T-helper 2 cell treated with Interferon-gamma antibody and Interleukin-4, amounts not matched to agents 100 ng/mL and 5 ng/mL, for 36 hours (primary cell): ENCODE data around the gene RING1. TPM values are rescaled to one million over a fixed set of nuclear protein-coding genes. Genes with fewer than 3 reads are reported as not detected.

Experiments
- intact Hi-C: fragments of 100-400 bp; cut with micrococcal nuclease; formaldehyde crosslinking; loops from one replicate; pipeline ENCODE4 v1.15.1; 2023
- total RNA-seq: library from RNA; stranded (reverse); gene quantifications from 2 replicates; pipeline ENCODE4 v1.2.3, GENCODE V29; 2022

RING1 gene
- total RNA-seq, 1 donor from 2014 or later: 41.6 TPM

DNA sequence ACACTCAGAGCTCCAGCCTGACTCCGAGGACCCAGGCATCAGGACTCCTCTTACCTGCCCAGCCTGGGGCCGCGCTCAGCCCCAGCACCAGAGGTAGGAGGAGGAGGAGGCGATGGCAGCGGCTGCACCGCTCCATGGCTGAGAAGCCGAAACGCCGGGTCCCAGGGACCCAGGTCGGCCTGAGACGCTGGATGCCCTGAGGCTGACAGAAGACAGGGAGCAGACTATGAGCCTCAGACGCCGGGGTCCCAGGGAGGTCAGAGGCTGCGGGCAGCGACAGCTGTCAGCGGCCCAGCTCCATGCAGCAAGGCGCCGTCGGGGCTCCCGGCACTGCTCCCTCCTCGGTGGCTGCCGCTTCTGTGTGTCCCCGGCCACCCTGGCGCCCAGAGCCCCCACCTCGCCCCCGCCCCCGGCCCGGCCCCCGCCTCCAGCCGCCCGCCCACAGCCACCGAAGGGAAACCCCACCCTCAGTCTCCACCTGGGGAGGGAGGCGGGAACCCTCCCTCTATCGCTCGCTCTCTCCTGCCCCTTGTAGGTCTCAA is 16.1 kb upstream of the RING1 start, which contains the start of gene COL11A2:
TSS of gene COL11A2 (minus strand) at position 363 of the 542 bp plus-strand sequence. CDS start at position 136, 227 bp downstream.
- intact Hi-C loops: no loop called here

DNA sequence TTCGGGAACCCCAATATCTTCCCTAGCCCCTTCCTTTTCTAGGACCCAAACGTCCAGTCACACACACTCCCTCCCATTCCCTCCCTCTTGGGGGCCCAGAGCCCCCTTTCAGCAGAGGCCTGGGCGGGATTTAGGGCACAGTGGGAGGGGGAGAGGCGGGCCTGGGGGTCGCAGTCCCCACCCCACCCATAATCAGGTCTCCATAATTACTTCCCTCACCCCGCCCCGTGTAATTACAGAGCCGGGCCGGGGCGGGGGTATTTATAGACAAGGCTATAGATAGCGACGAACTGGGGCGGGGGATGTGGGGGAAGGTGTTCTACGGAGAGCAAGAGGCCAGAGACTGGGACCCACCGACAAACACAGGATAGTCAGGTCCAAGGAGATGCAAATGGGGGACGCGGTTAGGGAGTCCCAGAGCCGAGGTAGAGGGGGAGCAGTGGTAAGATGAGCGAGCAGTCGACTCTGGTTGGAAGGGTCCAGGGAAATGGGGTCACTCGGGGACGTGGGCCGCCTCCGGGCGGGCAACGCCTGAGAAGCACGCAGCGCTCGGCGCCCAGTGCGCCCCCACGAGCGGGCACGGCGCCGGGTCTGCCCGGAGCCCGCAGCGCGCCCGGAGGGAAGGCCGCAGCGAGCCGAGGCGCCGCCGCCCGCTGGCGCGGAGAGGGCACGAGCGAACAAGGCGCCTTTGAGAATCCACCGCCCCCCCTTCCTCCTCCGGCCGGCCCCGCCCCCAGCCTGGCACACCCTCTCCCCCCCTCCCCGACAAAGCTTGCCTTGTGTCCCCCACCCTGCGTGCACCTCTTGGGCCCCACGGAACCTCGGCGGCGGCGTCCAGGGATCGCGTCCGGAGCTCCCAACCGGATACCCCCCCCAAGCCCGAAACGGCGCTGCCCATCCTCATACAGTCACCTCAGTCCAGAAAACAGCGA is 15.4 kb upstream of the RING1 start:
- intact Hi-C loops: no loop called here

- intact Hi-C loops: no loop called here
Measured at GRCh38 chr6:33193619-33194018, 14.7 kb upstream of the RING1 start.

DNA sequence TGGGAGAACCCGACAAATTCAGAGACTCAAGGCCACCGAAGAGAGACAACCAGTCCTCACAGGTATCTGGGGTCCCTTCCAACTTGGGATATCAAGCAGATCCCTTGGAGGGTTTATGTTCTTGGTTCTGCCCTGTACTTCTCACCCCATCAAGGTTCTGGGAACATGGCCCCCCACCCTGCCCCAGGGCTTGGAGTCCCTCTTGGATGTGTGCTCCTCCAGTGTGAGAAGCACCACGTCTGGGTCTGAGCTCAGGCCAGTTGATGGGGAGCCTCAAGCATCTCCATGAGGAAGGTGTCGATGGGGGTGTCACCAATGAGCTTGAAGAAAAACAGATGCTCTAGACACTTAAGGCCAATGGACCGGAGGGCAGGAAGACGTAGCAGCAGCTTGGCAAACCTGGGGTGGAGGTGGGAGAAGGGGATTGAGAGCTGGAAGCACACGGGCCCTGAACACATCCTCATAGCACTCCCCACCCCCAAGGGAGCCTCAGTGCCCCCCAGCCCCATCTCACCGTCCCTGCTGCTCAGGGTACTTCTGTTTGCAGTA is 13.8 kb upstream of the RING1 start:
- intact Hi-C loops: no loop called here

DNA sequence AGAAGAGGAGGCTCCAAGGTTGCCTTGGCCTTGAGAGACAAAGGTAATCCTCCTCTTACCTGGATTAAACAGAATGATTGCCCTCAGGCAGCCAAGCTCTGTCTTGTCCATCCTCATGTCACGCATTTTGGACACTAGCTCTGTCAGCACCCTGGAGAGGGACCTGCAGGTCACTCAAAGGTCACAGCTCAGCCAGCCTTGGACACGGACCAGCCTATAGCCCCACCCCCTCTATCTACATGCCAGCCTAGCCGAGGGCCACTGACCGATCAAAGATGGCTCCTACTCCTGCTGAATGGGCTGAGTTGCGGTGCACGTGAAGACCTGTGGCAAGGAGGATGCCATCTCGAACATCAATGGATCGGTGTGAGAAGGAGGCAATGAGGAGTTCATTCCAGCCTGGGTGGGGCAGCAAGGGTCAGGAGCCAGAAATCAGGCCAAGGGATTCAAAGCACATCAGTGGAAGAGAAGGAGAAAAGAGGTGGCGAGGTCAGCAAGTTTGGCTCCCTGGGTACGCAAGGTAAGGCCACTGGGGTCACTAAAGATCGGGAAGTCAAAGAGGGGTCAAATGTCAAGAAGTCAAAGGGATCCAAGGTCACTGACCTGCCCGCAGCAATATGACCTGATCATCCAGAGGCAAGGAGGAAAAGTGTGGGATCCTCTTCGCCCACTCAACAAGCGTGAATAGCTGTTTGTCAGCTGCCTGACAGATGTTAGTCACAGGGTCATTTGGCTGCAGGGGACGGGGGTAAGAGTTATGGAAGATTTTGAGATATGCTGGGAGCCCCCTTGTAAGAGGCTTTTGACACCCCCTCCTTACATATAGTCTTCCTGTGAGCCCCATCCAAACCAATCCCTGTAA is 12.8 kb upstream of the RING1 start:
- intact Hi-C loops: loop anchor here (5.0 kb wide), 1 partner anchor 73 kb away; no protein-coding TSS in a partner anchor

DNA sequence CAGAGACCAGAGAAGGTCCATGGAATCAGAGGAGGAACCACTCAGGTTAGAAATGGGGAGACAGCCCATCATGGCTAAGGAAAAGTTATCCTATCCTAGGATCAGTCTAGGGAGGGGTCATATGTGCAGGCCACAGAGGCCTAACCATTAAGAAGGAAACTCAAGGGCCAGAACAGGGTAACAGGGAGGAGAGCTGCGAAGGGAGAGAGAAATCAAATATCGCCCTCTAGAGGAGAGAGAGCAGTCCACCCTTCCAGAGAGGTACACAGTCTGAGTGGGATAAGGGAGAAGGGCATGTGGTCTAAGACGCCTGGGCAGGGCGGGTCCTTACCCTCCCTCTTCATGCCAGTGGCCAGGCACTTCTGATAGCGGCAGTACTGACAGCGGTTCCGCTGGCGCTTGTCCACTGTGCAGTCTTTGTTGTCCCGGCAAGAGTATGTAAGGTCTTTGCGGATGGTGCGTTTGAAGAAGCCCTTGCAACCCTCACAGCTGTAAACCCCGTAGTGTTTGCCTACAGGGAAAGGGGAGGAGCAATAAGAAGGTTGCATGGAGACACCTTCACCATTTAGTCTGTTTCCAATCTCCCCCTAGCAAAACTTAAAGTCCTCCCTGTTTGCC is 10.8 kb upstream of the RING1 start:
- intact Hi-C loops: loop anchor here (1.0 to 5.0 kb wide), 2 partner anchors 36 to 75 kb away; no protein-coding TSS in a partner anchor

GRCh38 chr6:33198159-33198852 is 10.0 kb upstream of the RING1 start:
- intact Hi-C loops: loop anchor here (5.0 kb wide), 1 partner anchor 76 kb away; no protein-coding TSS in a partner anchor

DNA sequence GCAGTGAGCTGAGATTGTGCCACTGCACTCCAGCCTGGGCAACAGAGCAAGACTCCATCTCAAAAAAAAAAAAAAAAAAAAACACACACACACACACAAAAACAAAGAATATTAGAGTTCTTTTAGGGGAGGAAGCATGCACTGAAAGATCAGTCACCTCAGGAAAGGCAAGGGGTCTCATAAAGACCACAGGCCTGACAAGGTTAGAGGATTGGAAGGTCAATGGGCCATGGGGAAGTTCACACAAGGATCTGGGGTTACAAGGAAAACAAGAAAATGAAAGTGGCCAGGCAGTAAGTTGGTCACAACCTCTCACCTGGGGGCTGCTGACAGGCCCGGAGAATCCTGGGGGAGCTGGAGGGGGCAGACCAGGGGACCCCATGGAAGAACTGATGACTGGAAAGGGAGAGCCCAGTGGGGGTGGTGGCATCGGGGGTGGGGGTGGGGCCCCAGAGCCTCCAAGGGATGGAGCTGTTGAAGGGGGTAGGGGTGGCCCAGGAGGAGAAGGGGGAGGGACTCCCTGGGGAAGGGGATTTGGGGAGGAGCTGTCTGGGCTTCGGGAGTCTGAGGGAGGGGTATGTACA is 9.4 kb upstream of the RING1 start:
- intact Hi-C loops: loop anchor here (5.0 kb wide), 1 partner anchor 77 kb away; no protein-coding TSS in a partner anchor

GRCh38 chr6:33199687-33200218 is 8.5 kb upstream of the RING1 start:
- intact Hi-C loops: loop anchor here (1.0 to 5.0 kb wide), 8 partner anchors 9 to 347 kb away; partner anchors contain the start of genes BRD2, RING1, TAP1 and TAPBP

- intact Hi-C loops: loop anchor here (1.0 to 5.0 kb wide), 7 partner anchors 8 to 348 kb away; partner anchors contain the start of genes BRD2, RING1, TAP1 and TAPBP
Measured at GRCh38 chr6:33200219-33201146, 7.8 kb upstream of the RING1 start, which contains the start of the genes RXRB and SLC39A7. Gene RXRB, minus strand, starts transcription at chr6:33200665. Its CDS starts 189 bp downstream, at chr6:33200476. Gene SLC39A7, plus strand, starts transcription at chr6:33200867. Its CDS starts 379 bp downstream, at chr6:33201246.

DNA sequence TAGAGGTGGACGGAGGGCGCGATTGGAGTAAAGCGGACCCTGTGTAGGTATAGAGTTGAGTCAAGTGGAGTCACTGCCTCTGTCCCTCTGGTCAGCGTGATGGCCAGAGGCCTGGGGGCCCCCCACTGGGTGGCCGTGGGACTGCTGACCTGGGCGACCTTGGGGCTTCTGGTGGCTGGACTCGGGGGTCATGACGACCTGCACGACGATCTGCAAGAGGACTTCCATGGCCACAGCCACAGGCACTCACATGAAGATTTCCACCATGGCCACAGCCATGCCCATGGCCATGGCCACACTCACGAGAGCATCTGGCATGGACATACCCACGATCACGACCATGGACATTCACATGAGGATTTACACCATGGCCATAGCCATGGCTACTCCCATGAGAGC is 7.2 kb upstream of the RING1 start:
- intact Hi-C loops: loop anchor here (2.0 to 5.0 kb wide), 2 partner anchors 111 to 348 kb away; partner anchors contain the start of genes TAP1 and TAPBP

GRCh38 chr6:33201935-33202334 is 6.4 kb upstream of the RING1 start:
- intact Hi-C loops: loop anchor here (2.0 to 5.0 kb wide), 2 partner anchors 110 to 349 kb away; partner anchors contain the start of genes TAP1 and TAPBP

GRCh38 chr6:33202799-33203198 is 5.5 kb upstream of the RING1 start:
- intact Hi-C loops: loop anchor here (5.0 kb wide), 1 partner anchor 110 kb away; the partner anchor contains the start of gene TAPBP

- intact Hi-C loops: loop anchor here (5.0 kb wide), 1 partner anchor 109 kb away; the partner anchor contains the start of gene TAPBP
Measured at GRCh38 chr6:33203443-33204164, 4.7 kb upstream of the RING1 start.

DNA sequence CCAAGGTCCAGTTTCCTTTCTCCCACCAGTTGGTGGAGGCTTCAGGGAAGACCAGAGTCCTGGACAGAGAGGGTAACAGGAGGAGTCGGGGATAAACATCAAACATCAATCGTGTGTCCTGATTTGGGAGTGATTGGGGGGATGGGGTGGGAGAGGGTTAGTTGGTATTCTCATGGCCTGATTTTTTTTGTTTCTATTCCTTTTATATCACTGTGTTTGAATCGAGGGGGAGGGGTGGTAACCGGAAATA is 4.2 kb upstream of the RING1 start:
- intact Hi-C loops: loop anchor here (5.0 kb wide), 1 partner anchor 108 kb away; the partner anchor contains the start of gene TAPBP

DNA sequence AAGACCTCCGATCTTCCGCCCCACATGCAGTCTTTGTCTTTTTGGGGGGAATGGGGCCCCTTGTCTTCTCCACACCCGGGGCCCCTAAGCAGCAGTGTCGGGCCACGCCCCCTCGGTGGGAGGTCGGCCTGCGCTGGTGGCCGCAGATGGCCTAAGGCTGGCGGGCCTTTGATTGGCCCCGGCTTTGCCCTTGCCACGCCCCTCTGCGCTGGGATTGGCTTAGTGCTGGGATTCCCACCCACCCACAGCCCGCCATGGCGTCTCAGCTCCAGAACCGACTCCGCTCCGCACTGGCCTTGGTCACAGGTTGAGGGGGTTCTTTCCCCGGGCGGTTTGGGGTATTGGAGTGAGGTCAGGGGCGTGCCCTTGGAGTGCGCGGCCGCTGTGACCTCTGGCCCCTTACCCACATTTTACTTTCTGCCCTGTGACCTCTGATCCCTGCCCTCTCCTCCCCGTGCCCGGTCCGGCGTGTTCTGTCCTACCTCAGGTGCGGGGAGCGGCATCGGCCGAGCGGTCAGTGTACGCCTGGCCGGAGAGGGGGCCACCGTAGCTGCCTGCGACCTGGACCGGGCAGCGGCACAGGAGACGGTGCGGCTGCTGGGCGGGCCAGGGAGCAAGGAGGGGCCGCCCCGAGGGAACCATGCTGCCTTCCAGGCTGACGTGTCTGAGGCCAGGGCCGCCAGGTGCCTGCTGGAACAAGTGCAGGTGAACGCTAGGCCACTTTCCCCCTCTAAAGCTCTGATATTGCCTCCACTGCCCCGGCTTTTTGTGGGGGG is 3.7 kb upstream of the RING1 start, which contains the start of gene HSD17B8:
TSS of gene HSD17B8 (plus strand) at position 241 of the 776 bp plus-strand sequence. CDS start at position 255, 14 bp downstream.
- intact Hi-C loops: loop anchor here (5.0 kb wide), 2 partner anchors 108 to 208 kb away; partner anchors contain the start of genes PHF1 and TAPBP
